Esophagus muscularis mucosa (tissue), 4 donors: ENCODE results near the gene MACC1. TPM values are rescaled to one million over a fixed set of nuclear protein-coding genes. Genes with fewer than 3 reads are reported as not detected.
A peak's percentile ranks its signal among the peaks of the same experiment; 100 is the strongest.

Experiments
- DNase-seq: peaks from one replicate; pipeline ENCODE4 v3.0.0-alpha.2; 2017; ENCODE audit errors: extremely low spot score
- H3K27ac ChIP-seq, 4 donors: fragments of 200-600 bp; sonication (generic); replicated peaks in 1 of 4; 1 replicate in 3 of 4; 2 replicates in 1 of 4; pipeline ENCODE4 v1.5.1; 2016 to 2019; ENCODE audit warnings: mild to moderate bottlenecking in 1 of 4
- H3K27me3 ChIP-seq, 4 donors: fragments of 200-600 bp; sonication (generic); one replicate each; pipeline versions ENCODE4 v1.5.1 to v1.6.0; 2016 to 2019
- H3K36me3 ChIP-seq, 4 donors: fragments of 200-600 bp; sonication (generic); one replicate each; pipeline ENCODE4 v1.5.1; 2016 to 2019
- H3K4me1 ChIP-seq, 4 donors: fragments of 200-600 bp; sonication (generic); one replicate each; pipeline ENCODE4 v1.5.1; 2016 to 2019
- H3K4me3 ChIP-seq, 4 donors: fragments of 200-600 bp; sonication (generic); 1 replicate in 2 of 4; 2 replicates in 2 of 4; pipeline ENCODE4 v1.5.1; 2016 to 2019; ENCODE audit warnings: mild to moderate bottlenecking in 4 of 4, moderate library complexity in 1 of 4
- H3K9me3 ChIP-seq, 4 donors: fragments of 200-600 bp; sonication (generic); 1 replicate in 3 of 4; 2 replicates in 1 of 4; pipeline ENCODE4 v1.5.1; 2016 to 2019
- CTCF ChIP-seq, 3 experiments: fragments of 200-600 bp in 2 of 3; fragments of 450-650 bp in 1 of 3; sonication (generic) in 2 of 3; IDR thresholded peaks; one replicate each; pipeline ENCODE4 v1.5.1; 2017 to 2019; ENCODE audit warnings: antibody characterized with exemption in 3 of 3, mild to moderate bottlenecking in 2 of 3, moderate library complexity in 1 of 3
- EP300 ChIP-seq: sonication (generic); formaldehyde crosslinking; IDR thresholded peaks from one replicate; pipeline ENCODE4 v1.6.1; 2017; ENCODE audit warnings: antibody characterized with exemption
- POLR2A ChIP-seq: fragments of 450-650 bp; IDR thresholded peaks from one replicate; pipeline ENCODE4 v1.6.1; 2017; ENCODE audit warnings: antibody characterized with exemption, moderate library complexity, mild to moderate bottlenecking, low read depth
- POLR2AphosphoS5 ChIP-seq, 2 donors: sonication (generic); formaldehyde crosslinking; IDR thresholded peaks; one replicate each; pipeline ENCODE4 v1.6.1; 2017; ENCODE audit warnings: antibody characterized with exemption in 2 of 2
- WGBS: methylation state at CpG from one replicate; pipeline ENCODE4 v1.1.5; 2018; 5-methylcytosine and 5-hydroxymethylcytosine counted together
- intact Hi-C: fragments of 100-400 bp; cut with DNase I; formaldehyde crosslinking; loops from one replicate; pipeline ENCODE4 v1.15.1; 2023
- total RNA-seq, 4 donors: library from RNA; depleted of rRNA; stranded (reverse); fragments of >200 nt; gene quantifications; one replicate each; pipeline versions ENCODE4 v1.1.0 to v1.2.1, GENCODE V29; 2016

MACC1 gene
- total RNA-seq, 4 donors from 2014 or later = under 0.01 to 0.17 (median 0.15) TPM

- H3K4me1 ChIP-seq = peaks cover 0 to 25% (median 20%) of the 10 kb centered on the region in 4 donors
- H3K27ac ChIP-seq = peak overlapping the region in 1 of 4 donors; percentile 18
- no peak overlapping the region for H3K4me3 ChIP-seq
- no peak for DNase-seq
- no peaks in the 10 kb centered on the region for H3K27me3 ChIP-seq
- TF ChIP-seq POLR2A (no peak), CTCF (IDR thresholded peaks at IDR 0.05) (no peak), EP300 (no peak), POLR2AphosphoS5 (IDR thresholded peaks at IDR 0.05) (no peak)
- H3K9me3 ChIP-seq = no peaks in the 10 kb centered on the region
- no peaks in the 10 kb centered on the region for H3K36me3 ChIP-seq
- 98% methylated on average over 2 of the region's 2 CpGs for WGBS
- intact Hi-C loops = no loop called here
Observed at GRCh38 chr7:20153567-20153966, 63.6 kb downstream of the MACC1 start.

DNA sequence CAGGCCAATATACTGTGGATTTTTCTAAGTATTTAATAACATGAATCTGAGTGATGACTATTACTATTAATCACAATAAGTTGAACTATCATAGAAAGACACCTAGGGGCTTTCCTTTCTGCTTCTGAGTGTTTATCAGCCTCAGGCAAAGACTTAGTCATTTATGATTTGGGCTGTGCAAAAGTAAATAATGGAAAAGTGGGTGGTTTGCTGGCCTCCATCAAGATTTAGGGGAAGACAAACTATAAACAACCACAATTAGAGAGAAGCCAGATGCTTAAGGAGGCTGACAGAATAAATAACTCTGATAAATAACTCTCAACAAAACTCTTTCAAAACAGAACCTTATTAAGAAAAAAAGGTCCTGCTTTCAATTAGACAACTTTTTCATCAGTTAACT is 64.7 kb downstream of the MACC1 start:
- peak overlapping the region in 3 of 4 donors; percentile 19 to 44 (median 39) for H3K27ac ChIP-seq
- intact Hi-C loops = no loop called here
- no peaks in the 10 kb centered on the region for H3K36me3 ChIP-seq
- TF ChIP-seq EP300 (no peak), CTCF (IDR thresholded peaks at IDR 0.05) (no peak), POLR2AphosphoS5 (IDR thresholded peaks at IDR 0.05) (no peak)
- no peaks in the 10 kb centered on the region for H3K27me3 ChIP-seq
- H3K4me3 ChIP-seq = no peak overlapping the region
- H3K4me1 ChIP-seq = peaks cover 0 to 25% (median 20%) of the 10 kb centered on the region in 4 donors
- H3K9me3 ChIP-seq = no peaks in the 10 kb centered on the region
- no peak for DNase-seq

GRCh38 chr7:20151708-20152456 is 65.3 kb downstream of the MACC1 start:
- intact Hi-C loops = no loop called here
- Histone ChIP-seq H3K4me1 (peaks cover 0 to 29% (median 23%) of the 10 kb centered on the region in 4 donors), H3K27ac (peak overlapping the region; percentile 15 to 44 (median 41)), H3K9me3 (no peaks in the 10 kb centered on the region), H3K36me3 (no peaks in the 10 kb centered on the region), H3K27me3 (no peaks in the 10 kb centered on the region), H3K4me3 (no peak overlapping the region)
- WGBS = 44% methylated on average over 4 of the region's 4 CpGs
- TF ChIP-seq POLR2A (no peak), CTCF (IDR thresholded peaks at IDR 0.05) (no peak), EP300 (no peak), POLR2AphosphoS5 (IDR thresholded peaks at IDR 0.05) (no peak)
- no peak for DNase-seq

DNA sequence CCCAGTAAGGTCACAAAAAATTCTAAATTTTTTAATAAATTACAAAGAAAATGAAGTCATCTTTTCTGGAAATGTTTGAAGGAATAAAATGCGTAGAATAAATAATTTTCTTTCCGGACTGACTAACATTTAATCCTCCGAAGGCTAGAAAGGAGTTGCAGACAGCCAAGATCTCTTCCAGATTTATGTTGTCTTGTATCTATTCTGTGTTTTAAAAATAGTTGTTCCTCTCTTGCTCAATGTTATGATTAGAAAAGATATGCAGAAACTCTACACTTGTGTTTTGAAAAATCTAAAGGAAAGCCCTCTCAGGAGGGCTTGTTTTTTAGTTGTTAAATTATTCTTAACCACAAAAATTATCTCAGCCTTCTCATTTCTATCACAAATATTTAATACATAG is 70.7 kb downstream of the MACC1 start:
- 31% methylated on average over 3 of the region's 3 CpGs for WGBS
- H3K27me3 ChIP-seq = no peaks in the 10 kb centered on the region
- no peaks in the 10 kb centered on the region for H3K9me3 ChIP-seq
- peaks cover 0 to 20% (median 13%) of the 10 kb centered on the region in 4 donors for H3K4me1 ChIP-seq
- no peak overlapping the region for H3K4me3 ChIP-seq
- intact Hi-C loops = no loop called here
- no peak for DNase-seq
- peak overlapping the region; percentile 6 to 40 (median 27) for H3K27ac ChIP-seq
- H3K36me3 ChIP-seq = no peaks in the 10 kb centered on the region
- TF ChIP-seq CTCF (IDR thresholded peaks at IDR 0.05) (no peak), POLR2A (no peak), POLR2AphosphoS5 (IDR thresholded peaks at IDR 0.05) (no peak), EP300 (no peak)
